Neural progenitor cell (in vitro differentiated cells): ENCODE results near the gene PDE1C. TPM values are rescaled to one million over a fixed set of nuclear protein-coding genes. Genes with fewer than 3 reads are reported as not detected.

Experiments
- DNase-seq: peaks from one replicate; pipeline ENCODE4 v3.0.0-alpha.2; 2016; ENCODE audit warnings: low spot score
- H2AFZ ChIP-seq: fragments of 200-600 bp; sonication (generic); replicated peaks from 2 replicates; pipeline ENCODE4 v1.6.1; 2016; ENCODE audit warnings: antibody characterized with exemption
- H3F3A ChIP-seq: fragments of 200-600 bp; sonication (generic); 2 replicates; pipeline ENCODE4 v1.6.1; 2016; ENCODE audit warnings: antibody characterized with exemption, low read depth
- H3K27ac ChIP-seq: fragments of 200-600 bp; sonication (generic); 2 replicates; pipeline ENCODE4 v1.5.1; 2016; ENCODE audit warnings: mild to moderate bottlenecking
- H3K27me3 ChIP-seq: fragments of 200-600 bp; sonication (generic); 2 replicates; pipeline ENCODE4 v1.6.1; 2016; ENCODE audit warnings: mild to moderate bottlenecking, moderate library complexity
- H3K36me3 ChIP-seq: fragments of 200-600 bp; sonication (generic); 2 replicates; pipeline ENCODE4 v1.5.1; 2016
- H3K4me1 ChIP-seq: fragments of 200-600 bp; sonication (generic); 2 replicates; pipeline ENCODE4 v1.6.1; 2016; ENCODE audit warnings: mixed run types
- H3K4me2 ChIP-seq: fragments of 200-600 bp; sonication (generic); 2 replicates; pipeline ENCODE4 v1.6.1; 2016
- H3K4me3 ChIP-seq: fragments of 200-600 bp; sonication (generic); 2 replicates; pipeline ENCODE4 v1.5.1; 2016
- H3K79me2 ChIP-seq: fragments of 200-600 bp; sonication (generic); 2 replicates; pipeline ENCODE4 v1.6.1; 2016; ENCODE audit warnings: low read depth
- H3K9ac ChIP-seq: fragments of 200-600 bp; sonication (generic); 2 replicates; pipeline ENCODE4 v1.6.1; 2016
- H3K9me3 ChIP-seq: fragments of 200-600 bp; sonication (generic); 2 replicates; pipeline ENCODE4 v1.5.1; 2016; ENCODE audit warnings: low read depth
- H4K20me1 ChIP-seq: fragments of 200-600 bp; sonication (generic); 2 replicates; pipeline ENCODE4 v1.6.1; 2016; ENCODE audit warnings: low read depth
- H3K27ac Mint-ChIP-seq: 3 replicates; pipeline ENCODE4 v1.8.0; 2021; ENCODE audit warnings: mixed read lengths
- H3K27me3 Mint-ChIP-seq: 2 replicates; pipeline ENCODE4 v1.8.0; 2022; ENCODE audit warnings: low read depth, mild to moderate bottlenecking, inconsistent platforms, moderate library complexity, mixed read lengths; ENCODE audit not compliant: insufficient read depth
- H3K36me3 Mint-ChIP-seq: 3 replicates; pipeline ENCODE4 v1.8.0; 2021; ENCODE audit warnings: mixed read lengths
- H3K4me1 Mint-ChIP-seq: 3 replicates; pipeline ENCODE4 v1.8.0; 2021; ENCODE audit warnings: mixed read lengths
- H3K4me3 Mint-ChIP-seq: 3 replicates; pipeline ENCODE4 v1.8.0; 2021; ENCODE audit warnings: mild to moderate bottlenecking, moderate library complexity, mixed read lengths
- H3K9me3 Mint-ChIP-seq: 3 replicates; pipeline ENCODE4 v1.8.0; 2020; ENCODE audit warnings: mixed read lengths
- EZH2 ChIP-seq: fragments of 200-600 bp; sonication (generic); IDR thresholded peaks from 2 replicates; pipeline ENCODE4 v1.6.1; 2017; ENCODE audit warnings: antibody characterized with exemption, mild to moderate bottlenecking, moderate library complexity
- EZH2phosphoT487 ChIP-seq: fragments of 200-600 bp; sonication (generic); IDR thresholded peaks from 2 replicates; pipeline ENCODE4 v1.6.1; 2017; ENCODE audit warnings: antibody characterized with exemption
- total RNA-seq: library from RNA; depleted of rRNA; stranded (reverse); fragments of >200 nt; gene quantifications from 2 replicates; pipeline ENCODE4 v1.2.3, GENCODE V29; 2015; ENCODE audit warnings: low replicate concordance
- TF ChIP-seq, protein P1 (sequence below): fragments of 200-600 bp; sonication (generic); IDR thresholded peaks from 2 replicates; pipeline ENCODE4 v1.5.1; 2017; ENCODE audit warnings: antibody characterized with exemption, mild to moderate bottlenecking

PDE1C gene
- total RNA-seq, 1 donor from 2014 or later, result 0.54 TPM

DNA sequence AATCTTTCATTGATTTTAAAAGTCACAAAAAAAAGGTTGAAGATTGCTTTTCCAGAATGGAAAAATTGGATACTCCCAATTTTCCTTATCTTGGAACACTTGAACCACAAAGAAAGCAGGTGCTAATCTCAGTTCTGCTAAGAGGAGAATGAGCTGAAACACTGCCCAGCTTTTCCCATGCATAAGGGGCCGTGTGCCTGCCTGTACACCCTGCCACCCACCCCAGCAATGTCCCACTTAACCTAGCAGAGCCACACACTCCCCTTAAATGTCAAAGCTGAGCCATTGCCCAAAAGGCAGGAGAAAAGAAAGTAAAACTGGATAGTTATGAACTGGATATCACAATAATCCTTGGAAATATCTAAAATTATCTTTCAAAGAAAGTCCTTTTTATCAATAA, 13.4 kb downstream of the PDE1C start:
- no peak overlapping the region for H3K4me3 Mint-ChIP-seq
- Histone ChIP-seq H3K27ac (no peak overlapping the region), H3K4me2 (no peak overlapping the region), H3K9me3 (no peaks in the 10 kb centered on the region), H2AFZ (no peak overlapping the region), H3K79me2 (no peaks in the 10 kb centered on the region), H4K20me1 (no peaks in the 10 kb centered on the region), H3F3A (no peaks in the 10 kb centered on the region), H3K36me3 (no peaks in the 10 kb centered on the region), H3K4me1 (peaks cover 5% of the 10 kb centered on the region), H3K4me3 (no peak overlapping the region), H3K27me3 (peaks cover 4% of the 10 kb centered on the region), H3K9ac (no peak overlapping the region)
- no peak for DNase-seq
- peaks cover 24% of the 10 kb centered on the region for H3K4me1 Mint-ChIP-seq
- no peak overlapping the region for H3K27ac Mint-ChIP-seq
- H3K9me3 Mint-ChIP-seq, result no peaks in the 10 kb centered on the region
- TF ChIP-seq EZH2 (no peak), EZH2phosphoT487 (no peak)
- TF ChIP-seq, protein P1, sequence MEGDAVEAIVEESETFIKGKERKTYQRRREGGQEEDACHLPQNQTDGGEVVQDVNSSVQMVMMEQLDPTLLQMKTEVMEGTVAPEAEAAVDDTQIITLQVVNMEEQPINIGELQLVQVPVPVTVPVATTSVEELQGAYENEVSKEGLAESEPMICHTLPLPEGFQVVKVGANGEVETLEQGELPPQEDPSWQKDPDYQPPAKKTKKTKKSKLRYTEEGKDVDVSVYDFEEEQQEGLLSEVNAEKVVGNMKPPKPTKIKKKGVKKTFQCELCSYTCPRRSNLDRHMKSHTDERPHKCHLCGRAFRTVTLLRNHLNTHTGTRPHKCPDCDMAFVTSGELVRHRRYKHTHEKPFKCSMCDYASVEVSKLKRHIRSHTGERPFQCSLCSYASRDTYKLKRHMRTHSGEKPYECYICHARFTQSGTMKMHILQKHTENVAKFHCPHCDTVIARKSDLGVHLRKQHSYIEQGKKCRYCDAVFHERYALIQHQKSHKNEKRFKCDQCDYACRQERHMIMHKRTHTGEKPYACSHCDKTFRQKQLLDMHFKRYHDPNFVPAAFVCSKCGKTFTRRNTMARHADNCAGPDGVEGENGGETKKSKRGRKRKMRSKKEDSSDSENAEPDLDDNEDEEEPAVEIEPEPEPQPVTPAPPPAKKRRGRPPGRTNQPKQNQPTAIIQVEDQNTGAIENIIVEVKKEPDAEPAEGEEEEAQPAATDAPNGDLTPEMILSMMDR, result no peak
- no peaks in the 10 kb centered on the region for H3K27me3 Mint-ChIP-seq
- H3K36me3 Mint-ChIP-seq, result no peaks in the 10 kb centered on the region

DNA sequence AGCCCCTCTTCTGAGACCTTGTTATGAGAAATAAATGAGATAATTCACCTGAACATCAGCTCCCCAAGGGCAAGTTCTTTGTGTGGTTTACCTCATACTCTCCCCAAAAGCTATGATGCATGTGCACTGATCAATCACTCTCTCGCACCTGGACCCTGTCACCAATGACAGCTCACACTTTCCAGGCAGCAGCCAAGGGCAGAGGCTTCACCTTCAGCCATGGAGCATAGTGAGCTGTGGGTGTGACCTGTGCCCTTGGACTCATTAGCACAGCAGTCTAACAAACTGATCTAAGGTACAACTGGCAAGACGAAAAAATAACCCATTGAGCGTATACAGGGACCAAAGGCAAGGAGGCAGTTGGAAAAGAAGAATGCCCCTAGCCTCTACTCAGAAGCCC, 17.0 kb downstream of the PDE1C start:
- Mint-ChIP-seq H3K4me1 (peaks cover 13% of the 10 kb centered on the region), H3K36me3 (no peaks in the 10 kb centered on the region), H3K27ac (no peak overlapping the region), H3K27me3 (no peaks in the 10 kb centered on the region), H3K4me3 (no peak overlapping the region), H3K9me3 (no peaks in the 10 kb centered on the region)
- Histone ChIP-seq H3F3A (no peaks in the 10 kb centered on the region), H3K27ac (no peak overlapping the region), H3K4me2 (no peak overlapping the region), H3K79me2 (no peaks in the 10 kb centered on the region), H3K4me1 (no peaks in the 10 kb centered on the region), H2AFZ (no peak overlapping the region), H3K4me3 (no peak overlapping the region), H3K9me3 (no peaks in the 10 kb centered on the region), H3K27me3 (peaks cover 3% of the 10 kb centered on the region), H3K36me3 (no peaks in the 10 kb centered on the region), H3K9ac (no peak overlapping the region), H4K20me1 (no peaks in the 10 kb centered on the region)
- TF ChIP-seq, protein P1, result no peak
- TF ChIP-seq EZH2, result no peak
- no peak for TF ChIP-seq EZH2phosphoT487
- no peak for DNase-seq

DNA sequence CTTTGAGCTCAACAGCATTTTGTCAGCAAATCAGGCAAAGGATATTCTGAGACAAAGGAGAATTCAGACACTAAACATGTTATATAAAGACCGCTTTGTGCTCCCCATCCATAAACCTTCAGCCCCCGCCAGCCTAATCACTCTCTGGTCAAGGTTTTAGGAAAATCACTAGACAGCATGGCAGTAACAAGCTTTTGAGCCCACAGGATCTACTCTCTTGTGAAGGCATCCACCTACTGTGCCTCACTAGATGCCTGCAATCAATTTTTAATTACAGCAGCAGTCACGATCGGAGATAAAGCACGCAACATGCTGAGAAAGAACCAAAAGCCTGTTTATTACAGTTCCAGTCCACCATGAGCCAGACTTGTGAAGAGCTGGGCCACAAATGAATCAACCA, 19.1 kb downstream of the PDE1C start:
- Mint-ChIP-seq H3K36me3 (no peaks in the 10 kb centered on the region), H3K27me3 (no peaks in the 10 kb centered on the region), H3K4me3 (no peak overlapping the region), H3K4me1 (peaks cover 11% of the 10 kb centered on the region), H3K27ac (peak overlapping the region; percentile 24), H3K9me3 (no peaks in the 10 kb centered on the region)
- Histone ChIP-seq H3F3A (no peaks in the 10 kb centered on the region), H3K4me3 (no peak overlapping the region), H3K36me3 (no peaks in the 10 kb centered on the region), H4K20me1 (no peaks in the 10 kb centered on the region), H3K4me2 (no peak overlapping the region), H3K27ac (no peak overlapping the region), H3K27me3 (no peaks in the 10 kb centered on the region), H3K79me2 (no peaks in the 10 kb centered on the region), H2AFZ (no peak overlapping the region), H3K4me1 (no peaks in the 10 kb centered on the region), H3K9ac (no peak overlapping the region), H3K9me3 (no peaks in the 10 kb centered on the region)
- TF ChIP-seq EZH2 (no peak), EZH2phosphoT487 (no peak)
- TF ChIP-seq, protein P1, result no peak
- DNase-seq, result no peak
